Prostate gland (tissue), 2 donors: ENCODE results near the gene SOCS6.

Experiments used
- POLR2A ChIP-seq: fragments of 450-650 bp; IDR thresholded peaks from one replicate; pipeline ENCODE4 v1.6.1; 2016; ENCODE audit warnings: antibody characterized with exemption, mild to moderate bottlenecking
- POLR2AphosphoS5 ChIP-seq: sonication (generic); formaldehyde crosslinking; IDR thresholded peaks from one replicate; pipeline ENCODE4 v1.6.1; 2017; ENCODE audit warnings: antibody characterized with exemption
- TF ChIP-seq, protein P1 (sequence below), 4 experiments: fragments of 200-600 bp in 2 of 4; fragments of 450-650 bp in 2 of 4; sonication (generic) in 2 of 4; IDR thresholded peaks; 1 replicate in 3 of 4; 2 replicates in 1 of 4; pipeline ENCODE4 v1.5.1; 2016 to 2019; ENCODE audit warnings: antibody characterized with exemption in 4 of 4, mild to moderate bottlenecking in 2 of 4, moderate library complexity in 2 of 4

DNA sequence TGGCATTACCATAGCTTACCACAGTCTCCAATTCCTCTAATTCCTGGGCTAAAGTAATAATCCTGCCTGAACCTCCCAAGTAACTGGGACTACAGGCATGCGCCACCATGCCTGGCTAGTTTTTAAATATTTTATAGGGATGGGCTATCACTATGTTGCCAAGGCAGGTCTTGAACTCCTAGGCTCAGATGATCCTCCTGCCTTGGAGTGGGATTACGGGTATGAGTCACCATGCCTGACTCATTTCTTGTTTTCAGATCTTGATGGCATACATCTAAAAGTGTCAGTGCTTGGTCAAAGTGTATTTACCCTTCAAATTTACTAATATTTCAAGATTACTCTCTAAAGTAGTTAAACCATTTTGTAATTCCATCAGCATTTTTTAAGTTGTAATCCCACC, 9.4 kb upstream of the SOCS6 start:
- TF ChIP-seq POLR2AphosphoS5: no peak
- TF ChIP-seq, protein P1, sequence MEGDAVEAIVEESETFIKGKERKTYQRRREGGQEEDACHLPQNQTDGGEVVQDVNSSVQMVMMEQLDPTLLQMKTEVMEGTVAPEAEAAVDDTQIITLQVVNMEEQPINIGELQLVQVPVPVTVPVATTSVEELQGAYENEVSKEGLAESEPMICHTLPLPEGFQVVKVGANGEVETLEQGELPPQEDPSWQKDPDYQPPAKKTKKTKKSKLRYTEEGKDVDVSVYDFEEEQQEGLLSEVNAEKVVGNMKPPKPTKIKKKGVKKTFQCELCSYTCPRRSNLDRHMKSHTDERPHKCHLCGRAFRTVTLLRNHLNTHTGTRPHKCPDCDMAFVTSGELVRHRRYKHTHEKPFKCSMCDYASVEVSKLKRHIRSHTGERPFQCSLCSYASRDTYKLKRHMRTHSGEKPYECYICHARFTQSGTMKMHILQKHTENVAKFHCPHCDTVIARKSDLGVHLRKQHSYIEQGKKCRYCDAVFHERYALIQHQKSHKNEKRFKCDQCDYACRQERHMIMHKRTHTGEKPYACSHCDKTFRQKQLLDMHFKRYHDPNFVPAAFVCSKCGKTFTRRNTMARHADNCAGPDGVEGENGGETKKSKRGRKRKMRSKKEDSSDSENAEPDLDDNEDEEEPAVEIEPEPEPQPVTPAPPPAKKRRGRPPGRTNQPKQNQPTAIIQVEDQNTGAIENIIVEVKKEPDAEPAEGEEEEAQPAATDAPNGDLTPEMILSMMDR (IDR thresholded peaks at IDR 0.05): no peak
- no peak for TF ChIP-seq POLR2A
